Measurements from ENCODE around the gene MORC2.
A peak's percentile ranks its signal among the peaks of the same experiment; 100 is the strongest.

MORC2 gene

GRCh38 chr22:30891443-30891755 is 77.2 kb downstream of the MORC2 start:
- no peak overlapping the region for H3K4me3 ChIP-seq (replicated peaks; ENCODE audit: low read depth, low read length)
- DNase-seq (ENCODE audit: extremely low read depth, low read depth) = no peak
- TF ChIP-seq CTCF (IDR thresholded peaks at IDR 0.05; ENCODE audit: low read depth, low read length, missing control alignments) = no peak

- peak; percentile 70 for TF ChIP-seq CTCF (IDR thresholded peaks at IDR 0.05; ENCODE audit: low read depth, low read length, missing control alignments)
- peak; percentile 6 for DNase-seq (ENCODE audit: extremely low read depth, low read depth)
These were observed 77.7 kb downstream of the MORC2 start for GRCh38 chr22:30890686-30891442.

GRCh38 chr22:30889996-30890480 is 78.5 kb downstream of the MORC2 start:
- H3K4me3 ChIP-seq (replicated peaks; ENCODE audit: low read depth, low read length) = no peak overlapping the region
- DNase-seq (ENCODE audit: extremely low read depth, low read depth) = no peak
- TF ChIP-seq CTCF (IDR thresholded peaks at IDR 0.05; ENCODE audit: low read depth, low read length, missing control alignments) = no peak

More at GRCh38 chr22:30890686-30891442, 77.7 kb downstream of the MORC2 start:
- H3K4me3 ChIP-seq (replicated peaks; ENCODE audit: low read depth, low read length) = no peak overlapping the region

GRCh38 chr22:30889268-30889995 is 79.1 kb downstream of the MORC2 start:
- TF ChIP-seq CTCF (IDR thresholded peaks at IDR 0.05; ENCODE audit: low read depth, low read length, missing control alignments) = no peak
- no peak for DNase-seq (ENCODE audit: extremely low read depth, low read depth)
- H3K4me3 ChIP-seq (replicated peaks; ENCODE audit: low read depth, low read length) = no peak overlapping the region

GRCh38 chr22:30887861-30888260 is 80.7 kb downstream of the MORC2 start:
- H3K4me3 ChIP-seq (replicated peaks; ENCODE audit: low read depth, low read length) = no peak overlapping the region
- no peak for DNase-seq (ENCODE audit: extremely low read depth, low read depth)
- no peak for TF ChIP-seq CTCF (IDR thresholded peaks at IDR 0.05; ENCODE audit: low read depth, low read length, missing control alignments)

GRCh38 chr22:30887453-30887852 is 81.1 kb downstream of the MORC2 start:
- H3K4me3 ChIP-seq (replicated peaks; ENCODE audit: low read depth, low read length) = no peak overlapping the region
- no peak for DNase-seq (ENCODE audit: extremely low read depth, low read depth)
- no peak for TF ChIP-seq CTCF (IDR thresholded peaks at IDR 0.05; ENCODE audit: low read depth, low read length, missing control alignments)
